ENCODE measurements around the gene IQGAP2.
A peak's percentile ranks its signal among the peaks of the same experiment; 100 is the strongest.
"Not testable (repeated sequence)": the region's sequence is repeated elsewhere in the genome, so short reads cannot be mapped to it uniquely, and the experiment has no call there.

IQGAP2 gene, protein sequence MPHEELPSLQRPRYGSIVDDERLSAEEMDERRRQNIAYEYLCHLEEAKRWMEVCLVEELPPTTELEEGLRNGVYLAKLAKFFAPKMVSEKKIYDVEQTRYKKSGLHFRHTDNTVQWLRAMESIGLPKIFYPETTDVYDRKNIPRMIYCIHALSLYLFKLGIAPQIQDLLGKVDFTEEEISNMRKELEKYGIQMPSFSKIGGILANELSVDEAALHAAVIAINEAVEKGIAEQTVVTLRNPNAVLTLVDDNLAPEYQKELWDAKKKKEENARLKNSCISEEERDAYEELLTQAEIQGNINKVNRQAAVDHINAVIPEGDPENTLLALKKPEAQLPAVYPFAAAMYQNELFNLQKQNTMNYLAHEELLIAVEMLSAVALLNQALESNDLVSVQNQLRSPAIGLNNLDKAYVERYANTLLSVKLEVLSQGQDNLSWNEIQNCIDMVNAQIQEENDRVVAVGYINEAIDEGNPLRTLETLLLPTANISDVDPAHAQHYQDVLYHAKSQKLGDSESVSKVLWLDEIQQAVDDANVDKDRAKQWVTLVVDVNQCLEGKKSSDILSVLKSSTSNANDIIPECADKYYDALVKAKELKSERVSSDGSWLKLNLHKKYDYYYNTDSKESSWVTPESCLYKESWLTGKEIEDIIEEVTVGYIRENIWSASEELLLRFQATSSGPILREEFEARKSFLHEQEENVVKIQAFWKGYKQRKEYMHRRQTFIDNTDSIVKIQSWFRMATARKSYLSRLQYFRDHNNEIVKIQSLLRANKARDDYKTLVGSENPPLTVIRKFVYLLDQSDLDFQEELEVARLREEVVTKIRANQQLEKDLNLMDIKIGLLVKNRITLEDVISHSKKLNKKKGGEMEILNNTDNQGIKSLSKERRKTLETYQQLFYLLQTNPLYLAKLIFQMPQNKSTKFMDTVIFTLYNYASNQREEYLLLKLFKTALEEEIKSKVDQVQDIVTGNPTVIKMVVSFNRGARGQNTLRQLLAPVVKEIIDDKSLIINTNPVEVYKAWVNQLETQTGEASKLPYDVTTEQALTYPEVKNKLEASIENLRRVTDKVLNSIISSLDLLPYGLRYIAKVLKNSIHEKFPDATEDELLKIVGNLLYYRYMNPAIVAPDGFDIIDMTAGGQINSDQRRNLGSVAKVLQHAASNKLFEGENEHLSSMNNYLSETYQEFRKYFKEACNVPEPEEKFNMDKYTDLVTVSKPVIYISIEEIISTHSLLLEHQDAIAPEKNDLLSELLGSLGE (N-terminal part only)

DNA sequence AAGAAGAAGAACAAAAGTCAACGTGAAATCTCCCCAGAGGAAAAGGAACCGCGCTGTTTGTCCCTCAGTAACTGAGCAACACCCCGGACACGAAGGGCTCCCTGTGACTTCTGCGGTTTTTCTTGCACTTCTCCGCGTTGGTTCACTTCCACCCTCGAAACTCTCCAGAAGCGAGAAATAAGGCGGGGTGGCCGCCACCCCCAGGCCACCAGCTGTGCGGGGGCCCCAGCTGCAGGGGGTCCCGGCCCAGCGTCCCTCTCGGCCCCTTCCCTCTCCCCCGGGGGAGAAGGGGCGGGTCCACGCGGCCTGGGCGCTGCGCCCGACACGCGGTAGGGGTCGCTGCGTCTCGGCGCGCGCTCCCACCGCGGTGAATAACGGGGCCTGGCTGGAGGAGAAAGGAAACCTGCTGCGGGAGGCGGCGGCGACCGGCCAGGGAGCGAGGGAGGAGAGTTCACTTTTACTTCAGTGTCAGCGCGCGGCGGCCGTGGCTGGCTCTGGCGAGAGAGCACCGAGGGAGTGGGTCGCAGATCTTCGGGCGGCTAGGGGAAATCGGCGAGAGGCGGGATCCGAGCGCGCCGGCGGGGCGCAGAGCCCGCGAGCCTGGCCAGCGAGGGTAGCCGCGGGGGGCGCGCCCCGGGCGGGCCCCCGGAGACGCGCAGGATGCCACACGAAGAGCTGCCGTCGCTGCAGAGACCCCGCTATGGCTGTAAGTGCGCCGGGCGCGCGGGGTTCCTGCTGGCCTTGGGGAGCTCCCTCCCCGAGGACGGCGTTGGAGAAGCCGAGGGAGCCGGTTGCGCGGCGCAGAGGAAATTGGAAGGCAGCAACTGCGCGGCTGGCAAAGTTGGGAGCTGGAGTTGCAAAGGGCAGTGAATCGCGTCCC lies at the start of gene IQGAP2:
TSS of gene IQGAP2 (plus strand) at position 400 of the 880 bp plus-strand sequence. CDS start at position 661, 261 bp downstream.
- peak; percentile 98 for DNase-seq

DNA sequence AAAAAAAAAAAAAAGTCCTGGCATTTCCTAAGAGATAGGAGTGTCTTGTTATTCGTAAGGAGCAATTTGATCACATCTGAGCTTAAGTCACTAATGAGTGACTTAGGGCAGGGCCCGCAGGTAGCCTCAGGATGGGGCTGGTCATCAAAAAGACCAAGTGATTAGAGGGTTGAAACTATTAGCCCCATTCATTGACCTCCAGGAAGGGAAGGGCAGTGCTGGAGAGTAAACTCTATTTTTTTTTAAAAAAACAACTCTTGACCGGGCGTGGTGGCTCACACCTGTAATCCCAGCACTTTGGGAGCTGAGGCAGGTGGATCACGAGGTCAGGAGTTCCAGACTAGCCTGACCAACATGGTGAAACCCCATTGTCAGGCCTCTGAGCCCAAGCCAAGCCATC lies 46.2 kb upstream of the IQGAP2 start:
- DNase-seq, result no peak

DNA sequence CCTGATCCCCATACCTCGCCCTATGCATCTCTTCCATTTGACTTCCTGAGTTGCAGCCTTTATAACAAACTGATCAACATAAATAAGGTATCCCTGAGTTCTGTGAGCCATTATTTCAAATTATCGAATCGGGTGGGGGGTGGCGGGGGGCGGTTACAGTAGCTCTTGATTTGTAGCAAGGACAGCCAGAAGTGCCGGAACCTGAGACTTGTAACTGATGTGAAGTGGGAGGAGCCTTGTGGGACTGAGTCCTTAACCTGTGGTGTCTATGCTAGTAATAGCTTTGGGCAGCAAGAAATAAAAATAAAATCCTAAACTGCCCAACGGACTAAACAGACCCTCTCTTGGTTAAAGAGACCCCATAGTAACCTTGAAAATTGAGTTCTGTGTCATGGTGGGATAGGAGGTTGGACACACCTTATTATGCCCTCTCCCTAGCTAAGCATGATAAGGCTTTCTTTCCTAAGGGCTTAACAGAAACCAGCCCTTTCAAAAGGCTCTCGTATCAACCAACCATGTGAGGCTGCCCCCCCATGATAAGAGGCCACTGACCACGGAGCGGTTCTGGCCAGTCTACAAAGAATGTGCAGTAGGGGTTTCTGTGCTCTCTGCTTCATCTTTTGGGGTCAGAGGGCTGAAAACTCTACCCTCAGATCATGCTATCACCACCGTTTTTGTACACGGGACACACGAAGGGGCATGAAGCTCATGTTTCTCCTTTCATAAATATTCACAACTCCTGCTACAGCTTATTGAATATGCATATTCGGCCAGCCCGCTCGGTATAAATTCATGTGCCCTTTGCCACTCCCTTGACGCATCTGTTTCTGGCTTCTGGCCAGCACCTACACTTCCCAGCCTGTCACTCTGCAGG lies 39.5 kb upstream of the IQGAP2 start:
- no peak for DNase-seq

DNA sequence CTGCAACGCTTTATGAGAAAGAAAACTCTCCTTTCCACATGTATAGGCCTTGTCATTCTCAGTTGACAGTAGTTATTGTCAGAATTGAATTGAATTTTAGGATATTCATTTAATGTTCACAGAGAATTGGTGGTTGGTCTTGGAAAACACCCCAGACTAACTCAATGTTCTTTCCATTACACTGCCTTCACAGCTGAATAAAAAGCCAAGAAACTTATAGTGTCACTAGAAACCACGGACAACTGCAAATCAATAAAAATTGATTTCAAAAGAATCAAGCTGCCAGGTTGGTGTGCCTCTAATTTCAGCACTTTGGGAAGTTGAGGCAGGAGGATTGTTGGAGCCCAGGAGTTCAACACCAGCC lies 38.9 kb upstream of the IQGAP2 start:
- DNase-seq, result no peak

DNA sequence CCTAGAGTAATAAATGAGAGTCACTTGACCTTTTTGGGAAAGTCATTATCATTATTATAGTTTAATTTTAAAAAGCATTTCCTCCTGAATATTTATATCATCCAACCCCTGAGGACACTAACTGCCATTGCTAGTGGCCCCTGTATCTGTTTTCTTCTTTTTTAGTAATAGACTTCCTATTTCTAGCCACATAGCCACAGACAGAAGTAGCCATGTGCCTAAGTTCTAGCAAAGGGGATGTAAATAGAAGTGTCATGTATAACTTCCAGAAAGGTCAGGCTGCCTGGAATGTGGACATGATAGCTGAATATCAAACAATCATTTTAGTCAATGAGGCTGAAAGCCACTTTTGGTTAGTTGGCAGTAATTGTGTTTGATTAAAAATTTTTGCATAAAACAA lies 37.5 kb upstream of the IQGAP2 start:
- DNase-seq, result peak; percentile 76

DNA sequence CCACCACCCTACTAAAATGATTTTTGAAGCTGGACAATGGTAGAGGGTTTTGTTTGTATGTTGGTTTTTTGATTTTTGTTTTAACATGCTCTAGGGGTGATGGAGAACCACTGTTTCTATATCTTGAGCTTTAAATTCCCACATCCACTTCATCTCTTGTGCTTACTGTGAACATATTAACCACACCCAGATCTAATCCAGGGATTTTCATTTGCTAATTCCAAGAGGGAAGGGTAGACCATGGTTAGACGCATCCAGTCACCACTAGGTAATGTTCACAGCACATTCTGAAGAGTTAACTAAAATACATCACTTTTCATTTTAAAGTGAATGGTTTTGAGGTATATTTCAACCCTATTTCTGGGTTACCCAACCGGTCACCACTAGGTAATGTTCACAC lies 36.5 kb upstream of the IQGAP2 start:
- no peak for DNase-seq

DNA sequence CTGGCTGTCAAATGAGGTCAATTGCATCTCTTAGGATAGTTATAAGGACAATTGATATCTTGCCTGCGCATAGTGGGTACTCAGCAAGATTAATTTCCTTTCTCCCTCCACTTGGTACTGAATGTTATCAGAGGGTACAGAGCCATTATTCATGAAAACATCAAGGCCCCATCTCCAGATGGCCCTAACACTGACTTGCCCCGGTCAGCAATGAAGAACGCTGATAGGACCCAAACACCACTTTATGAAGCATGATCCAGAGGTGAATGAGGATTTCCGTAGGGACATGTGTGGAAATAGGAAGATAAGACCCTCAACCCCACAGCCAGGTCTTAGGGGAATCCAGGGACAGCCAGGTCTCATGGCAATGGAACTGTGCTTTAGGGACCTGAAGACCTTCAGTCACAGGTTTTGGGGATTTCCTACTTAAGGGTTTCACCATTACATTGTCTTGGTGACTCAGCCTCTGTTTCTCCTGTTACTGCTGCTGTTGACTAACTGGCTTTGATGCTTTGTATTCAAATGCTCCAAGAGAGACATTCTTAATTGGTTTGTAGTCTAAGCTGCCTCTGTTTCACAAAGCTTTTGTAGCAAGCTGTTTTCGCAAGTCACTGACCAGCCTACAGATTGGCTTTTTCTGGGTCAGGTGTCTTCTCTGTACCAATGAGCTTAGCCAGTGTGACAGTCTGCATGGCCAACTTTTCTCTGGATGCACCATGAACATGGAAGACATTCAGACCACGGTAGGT lies 35.3 kb upstream of the IQGAP2 start:
- peak; percentile 37 for DNase-seq

DNA sequence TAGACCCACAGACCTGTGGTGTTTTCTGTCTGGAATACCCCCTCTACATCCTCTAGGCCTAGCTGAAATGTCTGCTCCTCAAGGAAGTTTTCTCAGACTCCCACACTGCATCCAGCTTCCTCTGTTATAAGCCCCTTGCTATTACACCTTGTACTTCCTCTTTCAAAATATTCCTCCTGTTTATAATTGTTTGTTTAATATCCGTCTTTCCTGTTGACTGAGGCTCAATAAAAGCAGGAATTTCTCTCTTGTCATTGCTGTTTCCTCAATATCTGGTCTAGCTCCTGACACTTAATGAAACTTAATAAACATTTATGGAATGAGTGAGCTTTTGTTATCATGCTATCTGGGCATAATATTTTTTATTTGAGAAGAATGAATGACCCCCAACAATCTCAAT lies 34.1 kb upstream of the IQGAP2 start:
- no peak for DNase-seq

DNA sequence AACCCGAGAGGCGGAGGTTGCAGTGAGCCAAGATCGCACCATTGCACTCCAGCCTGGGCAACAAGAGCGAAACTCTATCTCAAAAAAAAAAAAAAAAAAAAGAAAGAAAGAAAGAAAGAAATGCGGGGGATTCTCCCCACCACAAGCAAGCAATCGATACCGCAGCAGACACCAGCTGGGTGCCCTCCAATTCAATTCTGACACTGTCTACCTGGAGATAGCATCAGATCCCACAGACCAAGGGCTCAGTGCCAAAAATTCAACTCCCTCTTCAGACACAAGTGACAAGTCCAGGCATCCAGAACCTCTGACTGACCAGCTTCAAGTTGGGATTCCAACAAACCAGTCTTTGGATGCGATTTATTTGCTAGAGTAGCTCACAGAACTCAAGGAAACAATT lies 33.4 kb upstream of the IQGAP2 start:
- not testable (repeated sequence) for DNase-seq

DNA sequence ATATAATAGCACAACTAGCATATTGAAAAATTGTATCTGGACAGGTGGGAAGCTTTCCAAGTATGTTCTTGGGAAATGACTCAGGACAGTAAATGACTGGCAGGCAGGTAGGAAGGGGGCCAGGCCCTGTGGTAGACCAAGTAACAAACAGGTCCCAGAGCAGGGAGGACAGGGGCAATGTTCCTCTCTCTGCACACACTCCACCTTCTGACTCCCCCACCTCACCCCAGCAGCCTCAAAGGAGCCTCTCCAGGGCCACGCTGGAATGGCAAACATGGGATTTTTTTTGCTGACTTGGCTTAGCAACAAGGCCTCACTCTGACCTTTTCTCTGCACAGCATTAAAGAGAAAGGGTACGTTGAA lies 31.1 kb upstream of the IQGAP2 start:
- no peak for DNase-seq

DNA sequence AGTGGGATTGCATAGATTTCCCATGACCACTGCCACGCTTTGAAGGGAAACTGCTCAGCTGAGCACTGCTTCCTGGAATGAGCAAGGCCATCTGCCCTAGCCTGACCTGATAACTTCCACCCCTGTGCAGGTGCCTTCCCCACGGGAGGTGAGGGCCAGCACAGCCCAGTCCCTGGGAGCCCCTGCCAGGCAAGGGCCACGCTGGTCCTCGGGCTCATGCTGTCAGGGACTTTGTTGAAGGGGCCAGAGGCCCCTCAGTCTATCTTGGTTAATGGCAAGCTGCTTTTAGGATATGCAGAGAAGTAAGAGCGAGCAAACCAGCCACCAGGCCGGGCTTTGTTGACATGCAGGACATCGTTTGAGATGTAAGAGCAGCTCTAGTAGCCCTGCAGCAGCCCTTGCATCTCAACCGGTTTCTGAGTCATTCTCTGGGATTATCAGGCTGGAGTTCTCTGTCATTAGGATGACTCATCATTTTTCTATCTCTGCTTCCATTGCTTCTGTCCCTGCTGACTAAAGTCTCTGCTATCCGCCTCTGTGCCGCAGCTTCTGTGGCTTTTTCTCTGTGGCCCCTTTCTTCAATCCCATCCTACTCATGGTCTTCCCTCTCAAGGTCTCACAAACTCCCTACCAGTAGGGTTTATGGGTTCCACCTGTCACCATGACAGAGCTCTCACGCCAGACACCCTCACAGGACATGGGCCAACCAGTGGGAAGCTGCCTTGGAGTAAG lies 30.6 kb upstream of the IQGAP2 start:
- DNase-seq, result peak; percentile 73

DNA sequence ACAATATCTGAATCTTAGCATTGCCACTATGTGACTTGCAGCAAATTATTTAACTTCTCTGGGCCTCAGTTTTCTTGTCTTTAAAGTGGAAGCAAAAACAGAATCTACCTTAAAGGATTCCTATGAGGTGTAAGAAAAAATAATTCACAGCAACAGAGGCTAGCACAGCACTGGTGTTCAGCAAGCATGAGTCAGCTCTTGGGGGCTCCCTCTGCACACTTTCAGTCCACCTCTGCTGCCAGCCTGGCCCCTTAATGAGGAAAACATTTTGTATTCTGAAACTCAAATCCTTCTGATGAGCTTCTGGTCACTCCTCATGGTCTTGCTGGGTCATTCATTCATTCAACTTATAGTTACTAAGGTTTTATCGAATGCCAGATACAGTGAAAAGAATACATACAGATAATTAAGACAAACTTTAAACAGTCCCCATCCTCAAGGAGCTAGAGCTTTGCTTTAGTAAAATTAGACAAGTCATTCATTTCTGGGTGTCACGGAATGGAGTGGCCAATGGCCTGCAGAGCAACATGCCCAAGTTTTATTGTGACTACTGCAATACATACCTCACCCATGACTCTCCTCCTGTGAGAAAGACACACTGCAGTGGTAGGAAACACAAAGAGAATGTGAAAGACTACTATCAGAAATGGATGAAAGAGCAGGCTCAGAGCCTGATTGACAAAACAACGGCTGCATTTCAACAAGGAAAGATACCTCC lies 26.8 kb upstream of the IQGAP2 start:
- DNase-seq, result no peak

DNA sequence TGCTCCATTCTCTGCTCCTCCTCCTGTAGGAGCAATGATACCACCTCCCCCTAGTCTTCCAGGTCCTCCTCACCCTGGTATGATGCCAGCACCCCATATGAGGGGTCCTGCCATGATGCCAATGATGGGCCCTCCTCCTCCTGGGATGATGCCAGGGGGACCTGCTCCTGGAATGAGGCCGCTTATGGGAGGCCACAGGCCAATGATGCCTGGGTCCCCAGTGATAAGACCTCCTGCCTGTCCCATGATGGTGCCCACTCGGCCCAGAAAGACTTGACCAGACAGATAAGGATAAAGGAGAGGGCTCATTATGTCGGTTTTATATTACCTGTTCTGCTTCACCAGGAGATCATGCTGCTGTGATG lies 26.2 kb upstream of the IQGAP2 start:
- no peak for DNase-seq

DNA sequence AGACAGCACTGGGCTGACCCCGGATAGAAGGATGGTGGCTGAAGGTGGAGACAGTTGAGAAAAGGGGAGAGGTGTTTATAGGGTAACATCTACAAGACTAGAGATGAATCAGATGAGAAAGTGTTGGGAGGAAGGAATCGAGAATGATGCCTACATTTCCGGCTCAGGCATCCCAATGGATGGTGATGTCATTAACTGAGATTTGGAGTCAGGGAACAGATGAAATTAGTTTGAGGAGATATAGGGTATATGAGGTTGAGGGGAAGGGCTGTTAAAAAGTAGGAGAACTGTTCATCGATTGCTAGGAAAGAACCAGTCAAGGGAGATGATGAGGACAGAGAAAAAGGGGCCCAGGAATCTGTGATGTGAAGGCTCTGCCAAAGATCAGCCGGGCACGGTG lies 24.7 kb upstream of the IQGAP2 start:
- DNase-seq, result no peak

DNA sequence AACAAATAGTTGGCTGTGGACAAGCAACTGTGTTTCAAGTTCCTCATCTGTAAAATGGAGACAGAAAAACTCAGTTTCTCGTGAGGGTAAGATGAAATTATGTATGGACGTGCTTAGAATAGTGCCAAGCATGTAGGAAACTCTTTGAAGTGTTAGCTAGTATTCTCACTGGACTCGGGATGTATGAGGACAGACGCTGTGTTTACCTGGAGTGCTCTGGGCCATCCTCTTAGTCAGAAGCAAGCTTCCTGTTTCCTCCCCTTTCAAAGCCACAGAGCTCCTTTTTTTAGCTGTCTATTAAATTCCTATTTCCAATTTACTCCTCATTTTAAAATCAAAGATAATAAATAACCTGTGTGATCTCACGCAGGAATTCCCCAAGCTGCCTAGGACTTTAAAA lies 23.8 kb upstream of the IQGAP2 start:
- no peak for DNase-seq

DNA sequence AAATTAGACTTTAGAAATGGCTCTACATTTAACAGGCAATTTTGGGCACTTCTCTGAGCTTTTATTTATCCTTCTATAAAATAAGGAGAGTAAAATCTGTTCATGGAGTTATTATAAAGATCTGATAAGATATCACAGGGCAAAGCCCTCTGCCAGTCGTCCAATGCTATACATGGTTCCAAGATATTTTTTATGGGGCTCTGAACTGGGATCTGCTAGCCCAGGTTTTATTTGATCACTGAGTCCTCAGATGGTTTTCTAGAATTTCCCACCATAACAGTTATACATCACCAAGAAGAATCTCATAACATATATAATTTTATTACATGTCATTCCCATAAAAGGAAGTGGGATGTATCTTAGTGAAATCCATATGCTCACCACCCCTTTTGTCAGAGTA lies 23.2 kb upstream of the IQGAP2 start:
- DNase-seq, result no peak

DNA sequence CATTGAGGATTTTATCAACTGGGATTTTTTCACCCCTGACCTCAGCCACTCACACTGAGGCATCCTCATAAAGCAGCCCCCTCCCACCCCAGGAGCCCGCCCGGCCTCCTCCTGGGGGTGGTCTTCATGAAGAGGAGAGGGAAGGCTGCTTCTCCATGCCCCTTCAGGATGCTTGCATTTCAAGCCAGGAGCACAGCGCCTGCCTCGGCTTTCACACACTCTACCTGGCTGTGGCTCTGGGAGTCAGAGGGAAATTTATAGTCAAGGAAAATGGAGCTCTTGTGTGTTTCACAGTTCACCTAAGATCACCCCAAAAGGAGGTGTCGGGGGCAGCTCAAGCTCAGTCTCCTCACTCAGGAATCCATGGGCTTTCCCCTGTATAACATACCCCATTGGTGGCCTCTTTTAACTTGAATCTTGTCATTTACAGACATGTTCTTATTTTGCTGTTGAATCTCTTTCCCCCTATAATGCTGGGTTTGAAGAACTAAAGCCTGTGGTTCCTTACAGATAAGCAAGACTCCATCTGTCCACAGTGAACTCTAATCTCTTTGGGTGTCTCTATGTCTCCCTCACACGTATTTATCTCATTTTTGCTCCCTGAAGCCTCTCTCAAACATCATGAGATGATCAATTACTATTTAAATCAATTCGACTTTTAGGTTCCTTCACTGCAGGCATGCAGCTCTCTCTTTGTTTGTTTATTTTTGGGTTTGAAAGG lies 22.6 kb upstream of the IQGAP2 start:
- no peak for DNase-seq

DNA sequence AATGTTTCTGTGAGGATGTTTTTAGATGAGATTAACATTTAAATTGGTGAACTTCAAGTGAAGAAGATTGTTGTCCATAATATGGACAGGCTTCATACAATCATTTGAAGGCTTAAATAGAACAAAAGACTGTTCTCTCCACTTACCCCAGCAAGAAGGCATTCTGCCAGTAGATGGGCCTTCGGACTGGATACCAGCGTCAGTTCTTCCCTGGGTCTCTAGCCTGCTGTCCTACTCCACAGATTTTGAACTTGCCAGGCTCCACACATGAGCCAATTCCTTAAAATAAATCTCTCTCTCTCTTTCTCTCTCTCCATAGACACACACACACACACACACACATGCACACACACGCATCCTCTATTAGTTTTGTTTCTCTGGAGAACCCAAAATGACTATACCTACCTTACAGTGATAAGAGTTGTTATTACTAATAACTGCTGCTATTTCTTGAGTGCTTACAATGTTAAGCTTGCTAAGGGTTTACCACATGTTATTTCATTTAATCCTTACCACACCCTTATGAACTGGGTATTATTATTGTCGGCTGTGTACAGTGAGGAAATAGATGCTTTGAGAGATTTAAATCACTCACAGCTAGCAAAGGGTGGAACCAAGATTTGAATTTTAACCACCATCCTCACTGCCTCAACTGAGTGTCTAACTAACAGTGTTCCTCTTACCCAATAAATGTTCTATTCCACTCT lies 19.8 kb upstream of the IQGAP2 start:
- no peak for DNase-seq
